Ecto neural progenitor cell (in vitro differentiated cells): ENCODE data around the gene BHMT2.
A peak's percentile ranks its signal among the peaks of the same experiment; 100 is the strongest.

Source experiments
- DNase-seq: peaks from one replicate; pipeline ENCODE4 v3.0.0-alpha.2; 2018; ENCODE audit warnings: low spot score

BHMT2 gene

GRCh38 chr5:79062436-79062835, 7.1 kb upstream of the BHMT2 start:
- no peak for DNase-seq

- no peak for DNase-seq
These were observed 742 bp downstream of the BHMT2 start for GRCh38 chr5:79070350-79070667.

- no peak for DNase-seq
These were observed 5.1 kb downstream of the BHMT2 start for GRCh38 chr5:79074641-79075040.

GRCh38 chr5:79075646-79076426, 6.3 kb downstream of the BHMT2 start:
- no peak for DNase-seq

- DNase-seq = no peak
These were observed 7.3 kb downstream of the BHMT2 start for GRCh38 chr5:79076819-79077218.

- DNase-seq = no peak
These were observed 8.3 kb downstream of the BHMT2 start for GRCh38 chr5:79077680-79078365.

GRCh38 chr5:79080804-79081203, 11.2 kb downstream of the BHMT2 start:
- no peak for DNase-seq

- DNase-seq = no peak
These were observed 12.2 kb downstream of the BHMT2 start for GRCh38 chr5:79081779-79082178.

- no peak for DNase-seq
These were observed 16.5 kb downstream of the BHMT2 start for GRCh38 chr5:79086116-79086515.

GRCh38 chr5:79088507-79088906, 18.9 kb downstream of the BHMT2 start:
- DNase-seq = no peak

- no peak for DNase-seq
These were observed 21.5 kb downstream of the BHMT2 start for GRCh38 chr5:79091064-79091463.

- DNase-seq = no peak
These were observed 24.2 kb downstream of the BHMT2 start for GRCh38 chr5:79093762-79094161.

GRCh38 chr5:79105868-79106267, 36.3 kb downstream of the BHMT2 start:
- no peak for DNase-seq

GRCh38 chr5:79107020-79107796, 37.6 kb downstream of the BHMT2 start:
- no peak for DNase-seq

GRCh38 chr5:79108086-79108485, 38.5 kb downstream of the BHMT2 start:
- no peak for DNase-seq

- no peak for DNase-seq
These were observed 39.2 kb downstream of the BHMT2 start for GRCh38 chr5:79108792-79109191.

- no peak for DNase-seq
These were observed 40.2 kb downstream of the BHMT2 start for GRCh38 chr5:79109527-79110492.

- no peak for DNase-seq
These were observed 41.9 kb downstream of the BHMT2 start, which contains the start of gene BHMT for GRCh38 chr5:79111387-79111959. BHMT (plus strand) TSS chr5:79111809; CDS start chr5:79111886, 77 bp downstream.

- DNase-seq = peak; percentile 63
These were observed 42.6 kb downstream of the BHMT2 start for GRCh38 chr5:79111960-79112702.

GRCh38 chr5:79112703-79113058, 43.1 kb downstream of the BHMT2 start:
- no peak for DNase-seq

- no peak for DNase-seq
These were observed 49.9 kb downstream of the BHMT2 start for GRCh38 chr5:79119486-79119885.
